Neural progenitor cell (in vitro differentiated cells): ENCODE measurements around the gene CRELD1.

Experiments used
- CTCF ChIP-seq: fragments of 200-600 bp; sonication (generic); IDR thresholded peaks from 2 replicates; pipeline ENCODE4 v1.5.1; 2017; ENCODE audit warnings: antibody characterized with exemption, mild to moderate bottlenecking
- EZH2 ChIP-seq: fragments of 200-600 bp; sonication (generic); IDR thresholded peaks from 2 replicates; pipeline ENCODE4 v1.6.1; 2017; ENCODE audit warnings: antibody characterized with exemption, mild to moderate bottlenecking, moderate library complexity

GRCh38 chr3:9911863-9912262 is 21.8 kb upstream of the CRELD1 start:
- no peak for TF ChIP-seq CTCF
- no peak for TF ChIP-seq EZH2
